ENCODE measurements around the gene PTPRK.

DNA sequence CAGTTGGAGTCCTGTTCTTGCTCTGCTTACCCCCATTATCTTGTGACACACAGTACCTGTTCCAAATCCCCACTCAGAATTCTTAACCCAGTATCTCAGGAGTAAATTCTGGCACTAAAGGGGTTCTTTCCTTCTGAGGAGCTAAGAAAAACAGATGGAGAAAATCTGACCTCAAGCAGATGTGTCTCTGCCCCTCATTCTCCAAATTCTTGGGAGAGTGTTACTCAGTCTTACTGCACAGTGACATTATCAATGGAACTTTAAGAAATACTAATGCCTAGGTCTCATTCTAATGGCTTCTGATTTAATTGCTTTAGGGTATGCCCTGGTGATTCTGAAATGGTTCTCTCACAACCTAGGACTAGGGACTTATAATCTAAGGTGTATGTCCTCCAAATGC, 40.6 kb upstream of the PTPRK start:
- TF ChIP-seq RAD21 (IDR thresholded peaks at IDR 0.05; ENCODE audit: low read depth) = no peak
- TF ChIP-seq, protein P1, sequence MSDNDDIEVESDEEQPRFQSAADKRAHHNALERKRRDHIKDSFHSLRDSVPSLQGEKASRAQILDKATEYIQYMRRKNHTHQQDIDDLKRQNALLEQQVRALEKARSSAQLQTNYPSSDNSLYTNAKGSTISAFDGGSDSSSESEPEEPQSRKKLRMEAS (IDR thresholded peaks at IDR 0.05) = no peak
- TF ChIP-seq, protein P2, sequence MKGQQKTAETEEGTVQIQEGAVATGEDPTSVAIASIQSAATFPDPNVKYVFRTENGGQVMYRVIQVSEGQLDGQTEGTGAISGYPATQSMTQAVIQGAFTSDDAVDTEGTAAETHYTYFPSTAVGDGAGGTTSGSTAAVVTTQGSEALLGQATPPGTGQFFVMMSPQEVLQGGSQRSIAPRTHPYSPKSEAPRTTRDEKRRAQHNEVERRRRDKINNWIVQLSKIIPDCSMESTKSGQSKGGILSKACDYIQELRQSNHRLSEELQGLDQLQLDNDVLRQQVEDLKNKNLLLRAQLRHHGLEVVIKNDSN (IDR thresholded peaks at IDR 0.05) = no peak
- TF ChIP-seq EGR1 (IDR thresholded peaks at IDR 0.05) = no peak
- TF ChIP-seq, protein P3, sequence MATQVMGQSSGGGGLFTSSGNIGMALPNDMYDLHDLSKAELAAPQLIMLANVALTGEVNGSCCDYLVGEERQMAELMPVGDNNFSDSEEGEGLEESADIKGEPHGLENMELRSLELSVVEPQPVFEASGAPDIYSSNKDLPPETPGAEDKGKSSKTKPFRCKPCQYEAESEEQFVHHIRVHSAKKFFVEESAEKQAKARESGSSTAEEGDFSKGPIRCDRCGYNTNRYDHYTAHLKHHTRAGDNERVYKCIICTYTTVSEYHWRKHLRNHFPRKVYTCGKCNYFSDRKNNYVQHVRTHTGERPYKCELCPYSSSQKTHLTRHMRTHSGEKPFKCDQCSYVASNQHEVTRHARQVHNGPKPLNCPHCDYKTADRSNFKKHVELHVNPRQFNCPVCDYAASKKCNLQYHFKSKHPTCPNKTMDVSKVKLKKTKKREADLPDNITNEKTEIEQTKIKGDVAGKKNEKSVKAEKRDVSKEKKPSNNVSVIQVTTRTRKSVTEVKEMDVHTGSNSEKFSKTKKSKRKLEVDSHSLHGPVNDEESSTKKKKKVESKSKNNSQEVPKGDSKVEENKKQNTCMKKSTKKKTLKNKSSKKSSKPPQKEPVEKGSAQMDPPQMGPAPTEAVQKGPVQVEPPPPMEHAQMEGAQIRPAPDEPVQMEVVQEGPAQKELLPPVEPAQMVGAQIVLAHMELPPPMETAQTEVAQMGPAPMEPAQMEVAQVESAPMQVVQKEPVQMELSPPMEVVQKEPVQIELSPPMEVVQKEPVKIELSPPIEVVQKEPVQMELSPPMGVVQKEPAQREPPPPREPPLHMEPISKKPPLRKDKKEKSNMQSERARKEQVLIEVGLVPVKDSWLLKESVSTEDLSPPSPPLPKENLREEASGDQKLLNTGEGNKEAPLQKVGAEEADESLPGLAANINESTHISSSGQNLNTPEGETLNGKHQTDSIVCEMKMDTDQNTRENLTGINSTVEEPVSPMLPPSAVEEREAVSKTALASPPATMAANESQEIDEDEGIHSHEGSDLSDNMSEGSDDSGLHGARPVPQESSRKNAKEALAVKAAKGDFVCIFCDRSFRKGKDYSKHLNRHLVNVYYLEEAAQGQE (IDR thresholded peaks at IDR 0.05; ENCODE audit: low read depth) = no peak
- TF ChIP-seq CEBPB (IDR thresholded peaks at IDR 0.05) = no peak
- TF ChIP-seq TCF12 (IDR thresholded peaks at IDR 0.05; ENCODE audit: low read depth) = no peak
- no peak for TF ChIP-seq YY1 (IDR thresholded peaks at IDR 0.05; ENCODE audit: low read depth)
- TF ChIP-seq TEAD4 (IDR thresholded peaks at IDR 0.05) = no peak
- no peak for TF ChIP-seq EP300 (IDR thresholded peaks at IDR 0.05; ENCODE audit: borderline replicate concordance)
- no peak for TF ChIP-seq NFIC (IDR thresholded peaks at IDR 0.05)

All from Ishikawa (cell line).